DMS79 treated with DMSO at 0.1 percent for 48 hours (cell line): ENCODE measurements around the gene AP5S1.
A peak's percentile ranks its signal among the peaks of the same experiment; 100 is the strongest.
"Not testable (repeated sequence)": the region's sequence is repeated elsewhere in the genome, so short reads cannot be mapped to it uniquely, and the experiment has no call there.

Experiments
- DNase-seq: peaks from one replicate; lab custom pipeline; 2025; lab: John Stamatoyannopoulos, UW

The AP5S1 gene

DNA sequence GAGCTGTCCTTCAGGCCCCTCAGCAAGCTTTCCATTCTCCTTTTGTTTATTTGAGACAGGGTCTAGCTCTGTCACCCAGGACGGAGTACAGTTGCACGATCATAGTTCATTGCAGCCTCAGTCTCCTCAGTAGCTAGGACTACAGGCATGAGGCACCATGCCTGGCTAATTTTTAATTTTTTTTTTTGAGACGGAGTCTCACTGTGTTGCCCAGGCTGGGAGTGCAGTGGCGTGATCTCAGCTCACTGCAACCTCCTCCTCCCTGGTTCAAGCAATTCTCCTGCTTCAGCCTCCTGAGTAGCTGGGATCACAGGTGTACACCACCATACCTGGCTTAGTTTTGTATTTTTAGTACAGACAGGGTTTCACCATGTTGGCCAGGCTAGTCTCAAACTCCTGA, 31.1 kb upstream of the AP5S1 start:
- DNase-seq = not testable (repeated sequence)

GRCh38 chr20:3794168-3794567, 26.2 kb upstream of the AP5S1 start:
- not testable (repeated sequence) for DNase-seq

GRCh38 chr20:3794701-3795420, 25.5 kb upstream of the AP5S1 start:
- DNase-seq = no peak

DNA sequence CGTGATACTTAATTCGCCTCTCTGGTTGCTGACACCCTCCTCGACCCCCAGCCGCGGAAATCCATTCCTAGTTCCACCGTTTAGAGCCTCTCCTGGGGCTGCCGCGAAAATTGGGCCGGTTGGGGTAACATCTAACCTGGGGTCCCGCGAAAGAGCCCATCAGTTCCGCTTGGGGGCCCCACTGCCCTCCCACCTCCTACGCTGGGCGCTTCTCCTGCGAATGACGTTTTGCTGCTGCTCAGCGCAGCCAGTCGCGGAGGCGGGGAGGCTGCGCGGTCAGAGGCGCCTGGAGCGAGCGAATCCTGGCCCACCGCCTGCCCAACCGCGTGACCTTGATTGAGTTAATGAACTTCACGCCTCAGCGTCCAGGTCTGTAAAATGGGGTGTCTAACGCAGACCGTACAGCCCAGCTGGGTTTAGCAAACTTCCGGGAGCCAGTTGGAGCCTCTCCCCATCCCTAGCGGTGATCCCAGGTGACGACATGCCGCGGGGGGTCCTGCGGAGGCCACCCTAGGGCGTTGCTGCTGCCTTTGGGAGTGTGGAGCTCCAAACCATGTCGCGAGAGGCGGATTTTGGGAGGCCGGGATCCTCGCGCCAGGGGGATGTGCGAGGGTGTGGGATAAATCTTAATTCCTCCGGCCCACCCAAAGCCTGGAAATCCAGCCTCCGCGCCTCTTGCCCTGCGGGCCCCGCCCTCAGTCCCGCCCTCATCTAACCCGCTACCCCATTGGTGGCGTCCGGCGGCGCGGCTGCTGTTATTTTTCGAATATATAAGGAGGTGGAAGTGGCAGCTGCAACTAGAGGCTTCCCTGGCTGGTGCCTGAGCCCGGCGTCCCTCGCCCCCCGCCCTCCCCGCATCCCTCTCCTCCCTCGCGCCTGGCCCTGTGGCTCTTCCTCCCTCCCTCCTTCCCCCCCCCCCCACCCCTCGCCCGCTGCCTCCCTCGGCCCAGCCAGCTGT, 24.6 kb upstream of the AP5S1 start, which contains the start of gene CDC25B:
Gene CDC25B, plus strand, starts transcription at position 800 of the 958 bp plus-strand sequence. CDS start 222 bp downstream, outside the sequence.
- peak; percentile 87 for DNase-seq

DNA sequence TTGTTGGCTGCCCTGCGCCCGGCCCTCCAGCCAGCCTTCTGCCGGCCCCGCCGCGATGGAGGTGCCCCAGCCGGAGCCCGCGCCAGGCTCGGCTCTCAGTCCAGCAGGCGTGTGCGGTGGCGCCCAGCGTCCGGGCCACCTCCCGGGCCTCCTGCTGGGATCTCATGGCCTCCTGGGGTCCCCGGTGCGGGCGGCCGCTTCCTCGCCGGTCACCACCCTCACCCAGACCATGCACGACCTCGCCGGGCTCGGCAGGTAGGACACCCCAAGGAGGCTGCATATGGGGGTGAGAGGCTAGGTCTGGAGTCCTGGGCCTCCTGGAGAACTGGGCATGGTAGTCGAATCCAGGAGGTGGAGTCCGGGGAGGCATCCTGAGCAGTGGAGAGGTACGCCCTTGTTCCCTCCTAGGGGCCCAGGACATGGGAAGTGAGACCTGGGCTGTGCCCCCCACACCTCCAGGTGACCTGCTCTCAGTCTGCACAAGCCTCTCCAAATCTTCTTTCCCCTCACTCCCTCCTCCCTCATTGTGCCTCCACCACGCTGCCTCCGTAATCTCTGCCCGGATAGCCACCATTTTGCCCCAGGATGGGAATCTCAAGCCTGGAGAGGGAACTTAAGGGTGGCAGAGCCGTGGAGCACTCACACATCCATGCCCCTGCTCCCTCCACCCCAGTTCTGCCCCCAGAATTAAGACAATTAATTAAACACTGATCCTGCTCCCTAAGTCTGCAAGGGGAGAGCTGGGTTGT, 23.7 kb upstream of the AP5S1 start:
- no peak for DNase-seq

GRCh38 chr20:3797226-3797545, 23.2 kb upstream of the AP5S1 start:
- no peak for DNase-seq

GRCh38 chr20:3797592-3798372, 22.6 kb upstream of the AP5S1 start:
- peak; percentile 30 for DNase-seq

- DNase-seq = no peak
These were observed 22.0 kb upstream of the AP5S1 start for GRCh38 chr20:3798373-3798768.

GRCh38 chr20:3798908-3799248, 21.5 kb upstream of the AP5S1 start:
- DNase-seq = no peak

GRCh38 chr20:3800256-3800877, 20.0 kb upstream of the AP5S1 start:
- DNase-seq = peak; percentile 54

- DNase-seq = no peak
These were observed 19.5 kb upstream of the AP5S1 start for GRCh38 chr20:3800878-3801260.

GRCh38 chr20:3801299-3801698, 19.0 kb upstream of the AP5S1 start:
- no peak for DNase-seq

DNA sequence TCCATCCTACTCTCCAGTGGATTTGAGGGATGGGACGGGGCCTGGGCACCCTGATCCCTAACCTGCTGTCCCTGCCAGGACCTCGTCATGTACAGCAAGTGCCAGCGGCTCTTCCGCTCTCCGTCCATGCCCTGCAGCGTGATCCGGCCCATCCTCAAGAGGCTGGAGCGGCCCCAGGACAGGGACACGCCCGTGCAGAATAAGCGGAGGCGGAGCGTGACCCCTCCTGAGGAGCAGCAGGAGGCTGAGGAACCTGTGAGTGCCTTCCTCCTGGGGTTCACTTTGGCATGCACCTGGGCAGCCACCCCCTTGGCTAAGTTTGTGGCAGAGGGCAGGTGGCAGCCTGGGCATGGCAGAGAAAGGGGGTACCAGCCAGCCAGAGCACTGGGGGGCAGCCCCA, 18.5 kb upstream of the AP5S1 start:
- no peak for DNase-seq

- no peak for DNase-seq
These were observed 17.7 kb upstream of the AP5S1 start for GRCh38 chr20:3802524-3803239.

GRCh38 chr20:3803289-3803688, 17.1 kb upstream of the AP5S1 start:
- no peak for DNase-seq

- DNase-seq = no peak
These were observed 16.5 kb upstream of the AP5S1 start for GRCh38 chr20:3803854-3804253.

GRCh38 chr20:3804254-3804751, 16.0 kb upstream of the AP5S1 start:
- no peak for DNase-seq

DNA sequence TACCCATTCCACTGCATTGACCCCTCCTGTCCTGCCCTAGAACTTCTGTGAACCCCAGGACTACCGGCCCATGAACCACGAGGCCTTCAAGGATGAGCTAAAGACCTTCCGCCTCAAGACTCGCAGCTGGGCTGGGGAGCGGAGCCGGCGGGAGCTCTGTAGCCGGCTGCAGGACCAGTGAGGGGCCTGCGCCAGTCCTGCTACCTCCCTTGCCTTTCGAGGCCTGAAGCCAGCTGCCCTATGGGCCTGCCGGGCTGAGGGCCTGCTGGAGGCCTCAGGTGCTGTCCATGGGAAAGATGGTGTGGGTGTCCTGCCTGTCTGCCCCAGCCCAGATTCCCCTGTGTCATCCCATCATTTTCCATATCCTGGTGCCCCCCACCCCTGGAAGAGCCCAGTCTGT, 15.6 kb upstream of the AP5S1 start:
- DNase-seq = no peak

- DNase-seq = no peak
These were observed 11.8 kb upstream of the AP5S1 start for GRCh38 chr20:3808544-3808943.

GRCh38 chr20:3811467-3812258, 8.7 kb upstream of the AP5S1 start:
- peak; percentile 93 for DNase-seq
